Measurements from ENCODE around the gene NPIPA7. TPM values are rescaled to one million over a fixed set of nuclear protein-coding genes. Genes with fewer than 3 reads are reported as not detected.
"Not testable (repeated sequence)": the region's sequence is repeated elsewhere in the genome, so short reads cannot be mapped to it uniquely, and the experiment has no call there.

NPIPA7 gene
- total RNA-seq (2021) (18.1 and 18.3 TPM in 2 replicates), Bru-seq, nascent RNA (percentile 10 among the genes with signal in this experiment), BruChase-seq, experiment 1, labeled RNA remaining after a 2-hour chase (percentile 21 among the genes with signal in this experiment), BruChase-seq, experiment 2, labeled RNA remaining after a 6-hour chase (percentile 25 among the genes with signal in this experiment)
- long read RNA-seq, partial matches to known transcripts = 4 of 11 reads
- long read RNA-seq, other reads (novel, unspliced or antisense) = 7 of 11 reads

DNA sequence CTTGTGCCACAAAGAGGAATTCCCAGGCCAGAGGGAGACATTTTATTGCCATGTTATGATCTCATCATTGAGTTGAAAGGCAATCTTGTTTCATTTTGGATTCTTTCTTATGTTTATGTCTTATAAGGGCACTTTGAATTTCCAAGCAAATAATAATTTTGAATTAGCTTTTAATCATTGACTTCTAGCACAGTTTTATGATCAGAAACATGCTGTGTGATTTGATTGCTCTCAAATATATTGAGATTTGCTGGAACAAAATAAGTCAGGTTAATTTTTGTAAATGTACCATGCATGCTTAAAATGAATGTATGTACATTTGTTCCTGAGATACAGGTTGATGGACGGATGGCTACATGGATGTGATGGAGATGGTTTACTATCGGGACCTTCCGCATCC lies at the start of gene NPIPA7:
NPIPA7 (plus strand) TSS at position 301 of the 400 bp plus-strand sequence. CDS start 105 bp downstream, outside the sequence.
- POLR2A ChIA-PET (ENCODE audit: low non-redundant PET); BruUV-seq (replicated peaks); DNase-seq (ENCODE audit: low spot score); H3K36me3 ChIP-seq (ENCODE audit: insufficient read depth, low read length, poor library complexity, severe bottlenecking); H3K9me3 ChIP-seq (ENCODE audit: low read depth, low read length, poor library complexity, severe bottlenecking); H3K27me3 ChIP-seq (replicated peaks; ENCODE audit: insufficient read depth, low read depth, low read length, poor library complexity); intact Hi-C loops (cut with micrococcal nuclease; ENCODE audit: unreplicated experiment); H3K4me1 ChIP-seq (ENCODE audit: insufficient read depth, low read length, poor library complexity, severe bottlenecking); CTCF ChIA-PET; H3K27ac ChIP-seq (ENCODE audit: low read depth, low read length, poor library complexity, severe bottlenecking); H3K4me3 ChIP-seq (ENCODE audit: low read depth, low read length, poor library complexity, severe bottlenecking): not testable (repeated sequence)

GRCh38 chr16:16331466-16331865 lies 47.5 kb upstream of the NPIPA7 start:
- BruUV-seq (replicated peaks); CTCF ChIA-PET; H3K4me1 ChIP-seq (ENCODE audit: insufficient read depth, low read length, poor library complexity, severe bottlenecking); POLR2A ChIA-PET (ENCODE audit: low non-redundant PET); DNase-seq (ENCODE audit: low spot score); H3K9me3 ChIP-seq (ENCODE audit: low read depth, low read length, poor library complexity, severe bottlenecking); H3K36me3 ChIP-seq (ENCODE audit: insufficient read depth, low read length, poor library complexity, severe bottlenecking); H3K27ac ChIP-seq (ENCODE audit: low read depth, low read length, poor library complexity, severe bottlenecking); H3K27me3 ChIP-seq (replicated peaks; ENCODE audit: insufficient read depth, low read depth, low read length, poor library complexity); H3K4me3 ChIP-seq (ENCODE audit: low read depth, low read length, poor library complexity, severe bottlenecking); intact Hi-C loops (cut with micrococcal nuclease; ENCODE audit: unreplicated experiment): not testable (repeated sequence)

- CTCF ChIA-PET; H3K36me3 ChIP-seq (ENCODE audit: insufficient read depth, low read length, poor library complexity, severe bottlenecking); POLR2A ChIA-PET (ENCODE audit: low non-redundant PET); H3K4me3 ChIP-seq (ENCODE audit: low read depth, low read length, poor library complexity, severe bottlenecking); H3K4me1 ChIP-seq (ENCODE audit: insufficient read depth, low read length, poor library complexity, severe bottlenecking); intact Hi-C loops (cut with micrococcal nuclease; ENCODE audit: unreplicated experiment); H3K9me3 ChIP-seq (ENCODE audit: low read depth, low read length, poor library complexity, severe bottlenecking); H3K27me3 ChIP-seq (replicated peaks; ENCODE audit: insufficient read depth, low read depth, low read length, poor library complexity); BruUV-seq (replicated peaks); DNase-seq (ENCODE audit: low spot score); H3K27ac ChIP-seq (ENCODE audit: low read depth, low read length, poor library complexity, severe bottlenecking): not testable (repeated sequence)
Measured at GRCh38 chr16:16357556-16357955, 21.4 kb upstream of the NPIPA7 start.

DNA sequence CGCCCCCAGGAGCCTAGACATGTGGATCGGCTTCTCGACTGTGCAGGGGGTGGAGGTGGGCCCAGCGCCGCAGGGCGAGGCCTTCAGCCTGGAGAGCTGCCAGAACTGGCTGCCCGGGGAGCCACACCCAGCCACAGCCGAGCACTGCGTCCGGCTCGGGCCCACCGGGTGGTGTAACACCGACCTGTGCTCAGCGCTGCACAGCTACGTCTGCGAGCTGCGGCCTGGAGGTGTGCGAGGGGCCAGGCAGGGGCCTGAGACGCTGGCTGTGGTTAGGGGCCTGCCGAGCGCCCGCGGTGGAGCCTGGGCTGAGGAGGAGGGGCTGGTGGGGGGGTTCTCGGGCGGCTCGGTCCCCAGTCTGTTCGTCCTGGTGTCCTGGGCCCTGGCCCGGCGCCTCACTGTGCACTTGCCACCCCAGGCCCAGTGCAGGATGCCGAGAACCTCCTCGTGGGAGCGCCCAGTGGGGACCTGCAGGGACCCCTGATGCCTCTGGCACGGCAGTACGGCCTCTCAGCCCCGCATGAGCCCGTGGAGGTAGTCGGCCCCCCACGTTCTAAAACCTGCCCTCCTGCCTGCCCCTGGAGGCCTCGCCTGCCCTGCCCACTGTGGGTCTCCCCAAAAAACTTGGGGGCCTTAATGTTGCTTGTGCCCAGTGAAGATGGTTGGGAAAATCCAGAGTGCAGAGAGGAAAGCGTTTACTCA lies 20.2 kb upstream of the NPIPA7 start:
- BruUV-seq (replicated peaks); intact Hi-C loops (cut with micrococcal nuclease; ENCODE audit: unreplicated experiment): not testable (repeated sequence)

GRCh38 chr16:16363595-16363994 lies 15.3 kb upstream of the NPIPA7 start:
- POLR2A ChIA-PET (ENCODE audit: low non-redundant PET); H3K36me3 ChIP-seq (ENCODE audit: insufficient read depth, low read length, poor library complexity, severe bottlenecking); CTCF ChIA-PET; intact Hi-C loops (cut with micrococcal nuclease; ENCODE audit: unreplicated experiment); H3K4me3 ChIP-seq (ENCODE audit: low read depth, low read length, poor library complexity, severe bottlenecking); H3K9me3 ChIP-seq (ENCODE audit: low read depth, low read length, poor library complexity, severe bottlenecking); BruUV-seq (replicated peaks); H3K27me3 ChIP-seq (replicated peaks; ENCODE audit: insufficient read depth, low read depth, low read length, poor library complexity); H3K27ac ChIP-seq (ENCODE audit: low read depth, low read length, poor library complexity, severe bottlenecking); H3K4me1 ChIP-seq (ENCODE audit: insufficient read depth, low read length, poor library complexity, severe bottlenecking); DNase-seq (ENCODE audit: low spot score): not testable (repeated sequence)

More for the DNA sequence above, 20.2 kb upstream of the NPIPA7 start:
- H3K36me3 ChIP-seq (ENCODE audit: insufficient read depth, low read length, poor library complexity, severe bottlenecking); H3K9me3 ChIP-seq (ENCODE audit: low read depth, low read length, poor library complexity, severe bottlenecking); H3K27me3 ChIP-seq (replicated peaks; ENCODE audit: insufficient read depth, low read depth, low read length, poor library complexity); H3K27ac ChIP-seq (ENCODE audit: low read depth, low read length, poor library complexity, severe bottlenecking); POLR2A ChIA-PET (ENCODE audit: low non-redundant PET); DNase-seq (ENCODE audit: low spot score); H3K4me1 ChIP-seq (ENCODE audit: insufficient read depth, low read length, poor library complexity, severe bottlenecking); CTCF ChIA-PET; H3K4me3 ChIP-seq (ENCODE audit: low read depth, low read length, poor library complexity, severe bottlenecking): not testable (repeated sequence)

GRCh38 chr16:16364100-16364499 lies 14.8 kb upstream of the NPIPA7 start:
- intact Hi-C loops (cut with micrococcal nuclease; ENCODE audit: unreplicated experiment) = not testable (repeated sequence)

DNA sequence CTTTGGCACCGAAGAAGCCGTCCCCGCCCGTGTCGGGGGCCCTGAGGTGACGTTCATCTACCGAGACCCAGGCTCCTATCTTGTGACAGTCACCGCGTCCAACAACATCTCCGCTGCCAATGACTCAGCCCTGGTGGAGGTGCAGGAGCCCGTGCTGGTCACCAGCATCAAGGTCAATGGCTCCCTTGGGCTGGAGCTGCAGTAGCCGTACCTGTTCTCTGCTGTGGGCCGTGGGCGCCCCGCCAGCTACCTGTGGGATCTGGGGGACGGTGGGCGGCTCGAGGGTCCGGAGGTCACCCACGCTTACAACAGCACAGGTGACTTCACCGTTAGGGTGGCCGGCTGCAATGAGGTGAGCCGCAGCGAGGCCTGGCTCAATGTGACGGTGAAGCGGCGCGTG lies 14.2 kb upstream of the NPIPA7 start:
- intact Hi-C loops (cut with micrococcal nuclease; ENCODE audit: unreplicated experiment); H3K9me3 ChIP-seq (ENCODE audit: low read depth, low read length, poor library complexity, severe bottlenecking); BruUV-seq (replicated peaks); POLR2A ChIA-PET (ENCODE audit: low non-redundant PET); H3K36me3 ChIP-seq (ENCODE audit: insufficient read depth, low read length, poor library complexity, severe bottlenecking); H3K4me1 ChIP-seq (ENCODE audit: insufficient read depth, low read length, poor library complexity, severe bottlenecking); H3K4me3 ChIP-seq (ENCODE audit: low read depth, low read length, poor library complexity, severe bottlenecking); CTCF ChIA-PET; H3K27ac ChIP-seq (ENCODE audit: low read depth, low read length, poor library complexity, severe bottlenecking); DNase-seq (ENCODE audit: low spot score); H3K27me3 ChIP-seq (replicated peaks; ENCODE audit: insufficient read depth, low read depth, low read length, poor library complexity): not testable (repeated sequence)

More at GRCh38 chr16:16364100-16364499, 14.8 kb upstream of the NPIPA7 start:
- BruUV-seq (replicated peaks); CTCF ChIA-PET; H3K36me3 ChIP-seq (ENCODE audit: insufficient read depth, low read length, poor library complexity, severe bottlenecking); H3K27ac ChIP-seq (ENCODE audit: low read depth, low read length, poor library complexity, severe bottlenecking); H3K4me1 ChIP-seq (ENCODE audit: insufficient read depth, low read length, poor library complexity, severe bottlenecking); DNase-seq (ENCODE audit: low spot score); H3K9me3 ChIP-seq (ENCODE audit: low read depth, low read length, poor library complexity, severe bottlenecking); POLR2A ChIA-PET (ENCODE audit: low non-redundant PET); H3K4me3 ChIP-seq (ENCODE audit: low read depth, low read length, poor library complexity, severe bottlenecking); H3K27me3 ChIP-seq (replicated peaks; ENCODE audit: insufficient read depth, low read depth, low read length, poor library complexity): not testable (repeated sequence)
